GM21423 (cell line): ENCODE measurements around the gene TNNI2.
"Not testable (repeated sequence)": the region's sequence is repeated elsewhere in the genome, so short reads cannot be mapped to it uniquely, and the experiment has no call there.

Experiments used
- ATAC-seq: cut with Tn5 transposase; IDR thresholded peaks from one replicate; pipeline ENCODE4 v1.9.1; 2021; ENCODE audit warnings: mild to moderate bottlenecking, moderate library complexity; ENCODE audit not compliant: unreplicated experiment

TNNI2 gene

DNA sequence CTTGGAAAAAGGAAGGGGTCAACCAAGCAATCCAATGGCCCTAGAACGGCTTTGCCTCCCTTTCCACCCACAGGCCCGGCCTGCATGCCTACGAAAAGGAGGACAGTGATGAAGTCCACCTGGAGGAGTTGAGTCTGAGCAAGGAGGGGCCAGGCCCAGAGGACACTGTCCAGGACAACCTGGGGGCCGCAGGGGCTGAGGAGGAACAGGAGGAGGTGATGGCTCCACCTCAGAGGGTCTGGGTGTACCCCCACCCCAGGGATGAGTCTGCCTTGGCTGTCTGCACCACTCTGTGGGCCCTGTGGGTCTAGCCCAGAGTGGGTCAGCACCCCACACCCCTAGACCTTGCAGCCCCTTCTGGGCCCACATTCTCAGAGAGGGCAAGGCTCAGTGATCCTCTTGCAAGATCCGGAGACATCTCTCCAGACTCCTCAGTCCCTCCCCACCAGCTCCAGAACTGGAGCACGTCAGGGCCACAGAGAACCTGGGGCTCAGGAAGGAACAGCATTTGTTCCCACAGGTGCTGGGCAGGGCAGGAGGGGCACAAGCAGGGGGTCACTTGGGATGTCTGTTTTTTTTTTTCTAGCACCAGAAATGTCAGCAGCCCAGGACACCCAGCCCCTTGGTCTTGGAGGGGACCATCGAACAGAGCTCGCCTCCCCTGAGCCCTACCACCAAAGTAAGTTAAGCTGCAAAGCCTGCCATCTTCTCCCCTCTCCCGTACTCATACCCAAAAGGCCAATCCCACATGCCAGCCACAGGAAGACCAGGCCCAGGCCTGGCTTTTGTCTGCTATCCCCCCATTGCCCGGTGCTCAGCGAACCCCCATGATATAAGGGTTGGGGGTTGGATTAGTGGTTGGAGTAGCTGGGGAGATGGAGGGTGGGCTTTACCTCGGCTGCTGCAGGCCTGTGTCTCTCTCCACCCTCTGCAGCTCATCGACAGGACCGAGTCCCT, 44.8 kb downstream of the TNNI2 start:
- ATAC-seq, result no peak

GRCh38 chr11:1884303-1884700, 45.5 kb downstream of the TNNI2 start:
- ATAC-seq, result no peak

DNA sequence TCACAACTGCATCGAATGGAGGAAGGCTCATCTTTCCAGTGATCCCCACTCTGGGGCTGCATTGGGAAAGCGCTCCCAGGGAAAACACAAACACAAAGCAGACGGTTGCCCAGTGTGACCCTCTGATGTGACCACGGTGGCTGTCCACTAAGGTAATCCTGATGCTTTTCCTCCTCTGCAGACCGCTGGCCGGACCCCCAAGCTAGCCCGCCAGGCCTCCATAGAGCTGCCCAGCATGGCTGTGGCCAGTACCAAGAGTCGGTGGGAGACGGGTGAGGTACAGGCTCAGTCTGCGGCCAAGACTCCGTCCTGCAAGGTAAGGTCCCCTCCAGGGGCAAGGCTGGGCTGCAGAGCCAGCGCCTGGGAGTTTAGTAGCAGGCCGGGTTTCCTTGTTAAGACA, 47.8 kb downstream of the TNNI2 start:
- not testable (repeated sequence) for ATAC-seq

DNA sequence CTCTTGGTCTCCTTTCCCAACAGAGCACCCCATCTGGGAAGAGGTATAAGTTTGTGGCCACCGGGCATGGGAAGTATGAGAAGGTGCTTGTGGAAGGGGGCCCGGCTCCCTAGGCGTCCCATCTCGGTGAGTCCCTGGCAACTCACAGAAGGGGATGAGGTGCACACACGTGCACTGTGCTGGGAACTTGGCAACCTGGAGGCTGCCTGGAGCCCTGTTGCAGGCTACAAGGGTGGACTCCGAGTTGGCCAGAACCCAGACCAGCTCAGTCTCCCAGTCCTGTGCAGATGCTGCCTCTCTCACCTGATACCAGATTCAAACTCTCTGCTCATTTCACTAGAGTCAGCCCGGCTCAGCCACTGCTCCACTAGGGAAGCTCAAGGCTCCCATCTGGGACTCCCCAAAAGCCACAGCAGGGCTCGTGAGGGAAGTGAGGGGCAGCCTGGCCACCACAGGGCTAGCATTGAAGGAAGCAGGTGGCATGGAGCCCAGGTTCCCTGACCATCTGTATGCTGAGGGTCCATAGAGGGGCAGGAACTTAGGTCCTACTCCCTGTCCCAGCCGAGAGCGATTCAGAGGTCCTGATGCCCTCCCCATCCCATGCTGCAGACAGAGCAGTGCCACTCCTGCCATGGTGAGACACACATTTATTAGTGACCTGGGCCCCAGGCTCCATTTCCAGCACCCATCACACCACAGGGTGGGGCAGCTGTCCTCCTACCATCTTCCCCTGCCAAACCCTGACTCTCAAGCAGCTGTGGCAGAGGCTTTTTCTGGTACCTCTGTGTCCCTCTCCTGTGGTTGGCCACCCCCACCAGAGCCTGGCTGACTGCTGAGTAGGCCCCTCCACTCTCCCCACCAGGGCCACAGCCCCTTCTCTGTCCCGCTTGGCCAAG, 48.9 kb downstream of the TNNI2 start:
- no peak for ATAC-seq

GRCh38 chr11:1888347-1888753, 49.6 kb downstream of the TNNI2 start:
- no peak for ATAC-seq

DNA sequence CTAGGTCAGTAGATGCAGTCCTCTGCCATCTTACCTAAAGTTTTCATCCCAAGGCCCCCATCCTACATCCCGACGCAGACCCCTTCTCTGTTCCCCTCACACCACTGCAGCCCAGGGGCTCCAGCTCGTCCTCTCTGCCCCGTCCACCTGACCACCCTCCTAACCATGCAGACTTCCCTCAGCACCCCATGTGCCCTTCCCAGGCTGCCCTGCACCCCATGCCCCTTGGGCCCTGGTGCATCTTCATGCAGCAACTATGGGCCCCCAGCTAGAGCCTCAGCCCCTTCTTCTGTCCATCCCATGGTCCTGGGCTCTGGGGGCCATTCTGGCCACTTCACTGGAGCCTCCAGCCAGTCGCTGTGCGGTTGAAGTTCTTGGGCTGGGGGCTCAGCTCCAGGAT, 50.0 kb downstream of the TNNI2 start:
- ATAC-seq, result no peak

- no peak for ATAC-seq
Observed at GRCh38 chr11:1889224-1889930, 50.6 kb downstream of the TNNI2 start.

- ATAC-seq, result no peak
Observed at GRCh38 chr11:1889941-1890855, 51.4 kb downstream of the TNNI2 start.
